ENCODE data around the gene ROR1.

Gene ROR1

DNA sequence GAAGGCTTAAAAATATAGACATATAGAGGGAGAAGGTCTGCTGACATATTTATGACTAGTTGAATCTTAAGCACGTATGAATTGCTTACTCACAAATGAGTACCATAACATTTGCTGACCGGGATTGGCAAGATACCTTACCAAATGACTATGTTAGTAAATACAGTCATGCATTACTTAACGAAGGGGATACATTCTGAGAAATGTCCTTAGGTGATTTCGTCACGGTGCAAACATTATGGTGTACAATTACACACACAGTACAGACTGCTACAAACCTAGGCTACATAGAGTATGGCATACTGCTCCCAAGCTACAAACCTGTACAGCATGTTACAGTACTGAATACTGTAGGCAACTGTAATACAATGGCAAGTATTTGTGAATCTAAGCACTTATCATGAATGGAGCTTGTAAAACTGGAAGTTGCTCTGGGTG lies 410.2 kb downstream of the ROR1 start:
- H3K27ac ChIP-seq (ENCODE audit: insufficient read depth, low read length, poor library complexity, severe bottlenecking) = no peak overlapping the region

DNA sequence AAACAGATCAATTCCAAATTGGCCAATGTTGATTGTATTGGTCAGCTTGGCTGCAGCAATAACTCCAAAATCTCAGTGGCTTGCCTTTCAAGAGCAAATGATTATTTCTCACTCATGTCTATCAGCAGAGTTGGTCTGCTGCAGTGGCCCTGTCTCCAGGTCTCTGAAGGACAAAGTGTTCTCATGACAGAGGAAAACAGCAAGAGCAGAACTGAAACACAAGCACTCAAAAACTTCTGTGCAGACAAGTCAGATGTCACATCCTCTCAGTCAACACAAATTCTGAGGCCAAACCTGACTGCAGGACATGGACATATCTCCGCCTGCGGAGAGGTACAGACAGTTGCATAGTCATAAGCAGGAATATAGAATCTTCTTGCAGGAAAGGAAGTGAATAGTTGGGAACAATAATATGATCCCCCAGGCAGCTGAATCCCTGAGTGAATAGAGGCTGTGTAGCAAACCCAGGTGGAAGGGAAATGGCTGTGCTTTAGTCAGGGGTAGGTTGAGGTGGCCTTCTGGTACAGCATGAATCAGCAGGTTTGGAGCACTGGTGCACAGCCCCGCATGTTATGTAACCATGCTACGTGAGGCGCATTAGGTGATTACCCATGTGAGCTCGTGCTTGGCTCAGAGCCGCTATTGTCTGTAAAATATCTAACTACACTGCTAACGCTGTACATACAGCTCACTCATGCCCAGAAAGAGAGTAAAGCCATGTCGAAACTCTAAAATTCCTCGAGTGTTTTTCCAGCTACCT lies 412.5 kb downstream of the ROR1 start:
- no peaks in the 10 kb centered on the region for H3K27me3 ChIP-seq (replicated peaks; ENCODE audit: control insufficient read depth, insufficient read depth, low read length, poor library complexity, severe bottlenecking)
- no peaks in the 10 kb centered on the region for H3K9me3 ChIP-seq (ENCODE audit: control insufficient read depth, low read length)
- no peaks in the 10 kb centered on the region for H3K36me3 ChIP-seq (ENCODE audit: control insufficient read depth, insufficient read depth, low read length)
- no peak overlapping the region for H3K27ac ChIP-seq (ENCODE audit: insufficient read depth, low read length, poor library complexity, severe bottlenecking)
- H3K4me3 ChIP-seq (ENCODE audit: insufficient read depth, low read depth, low read length, poor library complexity, severe bottlenecking) = no peak overlapping the region
- no peak for DNase-seq
- no peaks in the 10 kb centered on the region for H3K4me1 ChIP-seq (ENCODE audit: control insufficient read depth, insufficient read depth, low read length, poor library complexity, severe bottlenecking)

More for the DNA sequence above, 410.2 kb downstream of the ROR1 start:
- Histone ChIP-seq H3K9me3 (ENCODE audit: control insufficient read depth, low read length) (no peaks in the 10 kb centered on the region), H3K4me3 (ENCODE audit: insufficient read depth, low read depth, low read length, poor library complexity, severe bottlenecking) (no peak overlapping the region), H3K36me3 (ENCODE audit: control insufficient read depth, insufficient read depth, low read length) (no peaks in the 10 kb centered on the region), H3K4me1 (ENCODE audit: control insufficient read depth, insufficient read depth, low read length, poor library complexity, severe bottlenecking) (no peaks in the 10 kb centered on the region), H3K27me3 (replicated peaks; ENCODE audit: control insufficient read depth, insufficient read depth, low read length, poor library complexity, severe bottlenecking) (no peaks in the 10 kb centered on the region)
- no peak for DNase-seq

- Histone ChIP-seq H3K36me3 (ENCODE audit: control insufficient read depth, insufficient read depth, low read length) (no peaks in the 10 kb centered on the region), H3K27me3 (replicated peaks; ENCODE audit: control insufficient read depth, insufficient read depth, low read length, poor library complexity, severe bottlenecking) (no peaks in the 10 kb centered on the region), H3K4me3 (ENCODE audit: insufficient read depth, low read depth, low read length, poor library complexity, severe bottlenecking) (no peak overlapping the region), H3K27ac (ENCODE audit: insufficient read depth, low read length, poor library complexity, severe bottlenecking) (no peak overlapping the region), H3K9me3 (ENCODE audit: control insufficient read depth, low read length) (no peaks in the 10 kb centered on the region), H3K4me1 (ENCODE audit: control insufficient read depth, insufficient read depth, low read length, poor library complexity, severe bottlenecking) (no peaks in the 10 kb centered on the region)
- no peak for DNase-seq
These were observed 413.1 kb downstream of the ROR1 start for GRCh38 chr1:64186898-64187280.

DNA sequence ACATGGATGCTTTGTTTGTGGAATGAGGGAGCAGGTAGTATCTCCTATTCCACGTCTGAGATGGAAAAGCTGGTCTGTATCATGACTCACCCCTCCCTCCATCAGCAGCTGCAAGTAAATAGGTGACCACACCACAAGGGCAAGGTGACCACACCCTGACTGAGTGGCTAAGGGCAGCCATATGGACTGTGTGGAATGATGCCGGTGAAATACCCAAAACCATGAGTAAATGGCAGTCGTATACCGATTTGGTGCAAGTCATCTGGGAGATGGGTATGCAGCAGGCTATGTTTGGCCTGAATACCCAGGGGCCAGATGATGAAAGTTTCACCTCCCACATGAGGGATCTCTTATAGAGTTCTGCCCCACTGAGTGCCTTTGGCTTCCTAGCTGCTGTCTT lies 413.8 kb downstream of the ROR1 start:
- Histone ChIP-seq H3K36me3 (ENCODE audit: control insufficient read depth, insufficient read depth, low read length) (no peaks in the 10 kb centered on the region), H3K27me3 (replicated peaks; ENCODE audit: control insufficient read depth, insufficient read depth, low read length, poor library complexity, severe bottlenecking) (no peaks in the 10 kb centered on the region), H3K4me3 (ENCODE audit: insufficient read depth, low read depth, low read length, poor library complexity, severe bottlenecking) (no peak overlapping the region), H3K4me1 (ENCODE audit: control insufficient read depth, insufficient read depth, low read length, poor library complexity, severe bottlenecking) (no peaks in the 10 kb centered on the region), H3K9me3 (ENCODE audit: control insufficient read depth, low read length) (no peaks in the 10 kb centered on the region), H3K27ac (ENCODE audit: insufficient read depth, low read length, poor library complexity, severe bottlenecking) (no peak overlapping the region)
- DNase-seq = no peak

DNA sequence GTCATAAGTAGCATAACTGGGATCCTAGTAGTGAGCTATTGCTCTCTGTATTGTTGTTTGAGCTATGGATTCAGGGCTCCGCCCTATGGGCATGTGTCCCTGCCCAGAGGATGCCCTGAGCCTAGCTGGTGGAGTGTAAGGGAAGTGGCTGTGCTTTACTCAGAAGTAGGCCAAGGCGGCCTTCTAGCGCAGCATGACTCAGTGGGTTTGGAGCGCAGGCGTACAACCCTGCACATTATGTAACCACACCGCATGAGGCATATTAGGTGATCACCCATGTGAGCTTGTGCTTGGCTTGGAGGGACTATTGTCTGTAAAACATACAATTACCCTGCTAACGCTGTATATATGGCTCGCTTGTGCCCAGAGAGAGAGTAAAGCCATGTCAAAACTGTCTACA lies 418.5 kb downstream of the ROR1 start:
- no peak for DNase-seq

GRCh38 chr1:64194168-64195080 lies 420.6 kb downstream of the ROR1 start:
- H3K9me3 ChIP-seq (ENCODE audit: control insufficient read depth, low read length) = no peaks in the 10 kb centered on the region
- H3K4me1 ChIP-seq (ENCODE audit: control insufficient read depth, insufficient read depth, low read length, poor library complexity, severe bottlenecking) = no peaks in the 10 kb centered on the region
- H3K36me3 ChIP-seq (ENCODE audit: control insufficient read depth, insufficient read depth, low read length) = no peaks in the 10 kb centered on the region
- no peak overlapping the region for H3K27ac ChIP-seq (ENCODE audit: insufficient read depth, low read length, poor library complexity, severe bottlenecking)
- no peak for DNase-seq
- H3K4me3 ChIP-seq (ENCODE audit: insufficient read depth, low read depth, low read length, poor library complexity, severe bottlenecking) = no peak overlapping the region
- no peaks in the 10 kb centered on the region for H3K27me3 ChIP-seq (replicated peaks; ENCODE audit: control insufficient read depth, insufficient read depth, low read length, poor library complexity, severe bottlenecking)

More for the DNA sequence above, 418.5 kb downstream of the ROR1 start:
- Histone ChIP-seq H3K4me3 (ENCODE audit: insufficient read depth, low read depth, low read length, poor library complexity, severe bottlenecking) (no peak overlapping the region), H3K36me3 (ENCODE audit: control insufficient read depth, insufficient read depth, low read length) (no peaks in the 10 kb centered on the region), H3K27ac (ENCODE audit: insufficient read depth, low read length, poor library complexity, severe bottlenecking) (no peak overlapping the region), H3K9me3 (ENCODE audit: control insufficient read depth, low read length) (no peaks in the 10 kb centered on the region), H3K4me1 (ENCODE audit: control insufficient read depth, insufficient read depth, low read length, poor library complexity, severe bottlenecking) (no peaks in the 10 kb centered on the region), H3K27me3 (replicated peaks; ENCODE audit: control insufficient read depth, insufficient read depth, low read length, poor library complexity, severe bottlenecking) (no peaks in the 10 kb centered on the region)

DNA sequence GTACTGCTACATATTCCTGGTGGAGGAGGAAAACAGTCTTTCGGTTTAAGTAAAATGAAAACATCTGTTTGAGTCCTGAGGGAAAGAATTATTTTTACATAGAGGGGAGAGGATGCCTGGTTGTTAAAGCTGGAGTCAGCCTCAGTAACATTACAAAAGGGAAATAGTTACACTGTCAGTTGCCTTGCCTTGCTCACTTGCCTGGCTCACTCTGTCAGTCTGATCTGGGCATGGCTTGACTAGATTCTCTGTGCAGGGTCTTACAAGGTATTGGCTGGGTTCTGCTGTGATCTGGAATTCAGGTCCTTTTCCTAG lies 421.2 kb downstream of the ROR1 start:
- H3K9me3 ChIP-seq (ENCODE audit: control insufficient read depth, low read length) = no peaks in the 10 kb centered on the region
- H3K4me3 ChIP-seq (ENCODE audit: insufficient read depth, low read depth, low read length, poor library complexity, severe bottlenecking) = no peak overlapping the region
- no peaks in the 10 kb centered on the region for H3K36me3 ChIP-seq (ENCODE audit: control insufficient read depth, insufficient read depth, low read length)
- H3K27me3 ChIP-seq (replicated peaks; ENCODE audit: control insufficient read depth, insufficient read depth, low read length, poor library complexity, severe bottlenecking) = no peaks in the 10 kb centered on the region
- DNase-seq = no peak
- H3K4me1 ChIP-seq (ENCODE audit: control insufficient read depth, insufficient read depth, low read length, poor library complexity, severe bottlenecking) = no peaks in the 10 kb centered on the region
- H3K27ac ChIP-seq (ENCODE audit: insufficient read depth, low read length, poor library complexity, severe bottlenecking) = no peak overlapping the region

DNA sequence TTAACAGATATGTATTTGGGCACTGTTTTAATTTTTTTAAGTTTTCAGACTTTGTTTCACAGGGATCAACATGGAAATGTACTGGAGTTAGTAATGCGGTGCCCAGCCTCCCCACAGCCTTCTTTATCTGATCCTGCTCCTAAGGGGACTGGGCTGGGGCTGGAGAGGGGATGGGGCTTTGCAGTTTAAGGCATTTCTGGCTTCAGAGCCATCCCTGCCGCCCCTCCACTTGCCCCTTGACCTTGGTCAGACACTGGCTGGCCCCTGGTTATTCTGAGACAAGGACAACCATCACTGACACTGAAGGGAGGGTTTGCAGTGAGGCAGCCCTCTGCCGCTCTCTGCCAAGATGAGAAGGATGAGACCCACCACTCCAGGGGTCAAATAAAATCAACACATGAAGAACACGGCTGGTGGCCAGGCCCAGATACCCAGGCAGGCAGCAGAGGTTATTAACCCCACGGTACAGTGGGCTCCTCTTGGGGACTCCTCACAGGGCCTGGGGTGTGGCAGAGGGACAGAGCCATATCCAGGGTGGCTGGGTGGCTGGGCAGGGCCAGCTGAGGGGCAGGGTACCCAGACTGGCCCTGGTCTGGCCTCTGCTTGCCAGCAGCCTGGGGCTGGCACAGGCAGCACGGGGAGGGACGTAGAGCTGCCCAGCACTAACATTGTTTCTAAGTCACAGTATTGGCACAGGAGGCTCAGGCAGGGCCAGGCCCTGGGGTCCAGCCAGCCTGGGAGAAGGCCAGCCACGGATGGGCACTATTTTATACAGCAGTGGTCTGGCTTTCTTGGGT lies 422.5 kb downstream of the ROR1 start:
- no peaks in the 10 kb centered on the region for H3K36me3 ChIP-seq (ENCODE audit: control insufficient read depth, insufficient read depth, low read length)
- no peaks in the 10 kb centered on the region for H3K4me1 ChIP-seq (ENCODE audit: control insufficient read depth, insufficient read depth, low read length, poor library complexity, severe bottlenecking)
- DNase-seq = no peak
- no peaks in the 10 kb centered on the region for H3K27me3 ChIP-seq (replicated peaks; ENCODE audit: control insufficient read depth, insufficient read depth, low read length, poor library complexity, severe bottlenecking)
- no peak overlapping the region for H3K27ac ChIP-seq (ENCODE audit: insufficient read depth, low read length, poor library complexity, severe bottlenecking)
- no peaks in the 10 kb centered on the region for H3K9me3 ChIP-seq (ENCODE audit: control insufficient read depth, low read length)
- no peak overlapping the region for H3K4me3 ChIP-seq (ENCODE audit: insufficient read depth, low read depth, low read length, poor library complexity, severe bottlenecking)

DNA sequence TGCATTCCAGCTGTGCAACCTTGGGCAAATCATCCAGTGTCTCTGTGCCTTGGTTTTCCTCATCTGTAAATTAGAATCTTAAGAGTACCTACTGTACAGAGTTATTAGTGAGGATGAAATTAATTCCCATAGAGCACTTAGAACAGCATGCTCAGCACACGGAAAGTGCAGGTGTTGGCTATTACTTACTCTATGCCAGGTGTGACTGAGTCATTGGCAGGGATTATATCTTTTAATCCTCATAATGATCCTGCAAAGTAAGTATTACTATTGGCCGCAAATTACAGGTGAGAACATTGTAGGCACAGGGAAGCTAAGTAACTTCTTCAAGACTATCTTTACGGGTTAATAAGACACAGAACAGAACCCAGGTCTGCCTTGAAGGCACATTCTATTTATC lies 423.3 kb downstream of the ROR1 start:
- H3K4me1 ChIP-seq (ENCODE audit: control insufficient read depth, insufficient read depth, low read length, poor library complexity, severe bottlenecking) = no peaks in the 10 kb centered on the region
- H3K27ac ChIP-seq (ENCODE audit: insufficient read depth, low read length, poor library complexity, severe bottlenecking) = no peak overlapping the region
- H3K36me3 ChIP-seq (ENCODE audit: control insufficient read depth, insufficient read depth, low read length) = no peaks in the 10 kb centered on the region
- no peak overlapping the region for H3K4me3 ChIP-seq (ENCODE audit: insufficient read depth, low read depth, low read length, poor library complexity, severe bottlenecking)
- H3K27me3 ChIP-seq (replicated peaks; ENCODE audit: control insufficient read depth, insufficient read depth, low read length, poor library complexity, severe bottlenecking) = no peaks in the 10 kb centered on the region
- no peak for DNase-seq
- H3K9me3 ChIP-seq (ENCODE audit: control insufficient read depth, low read length) = no peaks in the 10 kb centered on the region
